Muscle of leg (tissue), 11 donors: ENCODE results near the gene SLC39A11. TPM values are rescaled to one million over a fixed set of nuclear protein-coding genes. Genes with fewer than 3 reads are reported as not detected.
A peak's percentile ranks its signal among the peaks of the same experiment; 100 is the strongest.

Source experiments
- DNase-seq: peaks from one replicate; pipeline ENCODE4 v3.0.0; 2013
- H3K27ac ChIP-seq: one replicate; pipeline ENCODE4 v1.5.1; 2013; ENCODE audit warnings: mild to moderate bottlenecking, low read length, control low read depth
- H3K27me3 ChIP-seq: one replicate; pipeline ENCODE4 v1.6.1; 2013; ENCODE audit warnings: low read length; ENCODE audit not compliant: control insufficient read depth, insufficient read depth
- H3K36me3 ChIP-seq: one replicate; pipeline ENCODE4 v1.6.1; 2013; ENCODE audit warnings: low read length; ENCODE audit not compliant: control insufficient read depth, insufficient read depth
- H3K4me1 ChIP-seq: one replicate; pipeline ENCODE4 v1.6.1; 2013; ENCODE audit warnings: low read length; ENCODE audit not compliant: control insufficient read depth, insufficient read depth
- H3K4me3 ChIP-seq: one replicate; pipeline ENCODE4 v1.5.1; 2013; ENCODE audit warnings: low read length, control low read depth
- H3K9me3 ChIP-seq: replicated peaks from 2 replicates; pipeline ENCODE4 v1.6.1; 2013; ENCODE audit warnings: low read depth, low read length; ENCODE audit not compliant: control insufficient read depth
- WGBS: methylation state at CpG from one replicate; pipeline ENCODE4 v1.1.5; 2013; ENCODE audit warnings: missing lambda C conversion rate; ENCODE audit not compliant: insufficient coverage; 5-methylcytosine and 5-hydroxymethylcytosine counted together
- polyA plus RNA-seq, 8 donors: library from polyadenylated mRNA; unstranded; fragments of 120-200 nt; gene quantifications; one replicate each; pipeline versions ENCODE4 v1.2.1 to v1.2.3, GENCODE V29; 2013; ENCODE audit warnings: inconsistent platforms in 1 of 8, low replicate concordance in 1 of 8; ENCODE audit not compliant: insufficient read length in 8 of 8, insufficient read depth in 1 of 8
- total RNA-seq: library from RNA; stranded (reverse); fragments of 120-200 nt; gene quantifications from one replicate; pipeline ENCODE4 v1.2.4, GENCODE V29; 2013

SLC39A11 gene
- total and polyA plus RNA-seq, 9 donors = 8.7 to 13.6 (median 10.0) TPM

- H3K9me3 ChIP-seq = no peaks in the 10 kb centered on the region
- no peaks in the 10 kb centered on the region for H3K36me3 ChIP-seq
- H3K4me3 ChIP-seq = no peak overlapping the region
- H3K4me1 ChIP-seq = no peaks in the 10 kb centered on the region
- WGBS = 100% methylated on average over 1 of the region's 5 CpGs
- DNase-seq = no peak
- no peaks in the 10 kb centered on the region for H3K27me3 ChIP-seq
- H3K27ac ChIP-seq = no peak overlapping the region
Observed at GRCh38 chr17:72852277-72852938, 240.1 kb downstream of the SLC39A11 start.

GRCh38 chr17:72850410-72851118, 241.9 kb downstream of the SLC39A11 start:
- DNase-seq = peak; percentile 28
- no peaks in the 10 kb centered on the region for H3K36me3 ChIP-seq
- H3K27me3 ChIP-seq = no peaks in the 10 kb centered on the region
- no peak overlapping the region for H3K27ac ChIP-seq
- WGBS = 29% methylated on average over 2 of the region's 10 CpGs
- H3K9me3 ChIP-seq = no peaks in the 10 kb centered on the region
- no peaks in the 10 kb centered on the region for H3K4me1 ChIP-seq
- H3K4me3 ChIP-seq = no peak overlapping the region

- H3K27ac ChIP-seq = no peak overlapping the region
- WGBS = no CpG with 5 or more reads among the region's 1 CpG
- H3K4me3 ChIP-seq = no peak overlapping the region
- H3K9me3 ChIP-seq = no peaks in the 10 kb centered on the region
- H3K36me3 ChIP-seq = no peaks in the 10 kb centered on the region
- no peaks in the 10 kb centered on the region for H3K4me1 ChIP-seq
- H3K27me3 ChIP-seq = no peaks in the 10 kb centered on the region
- DNase-seq = no peak
Observed at GRCh38 chr17:72846399-72846798, 246.1 kb downstream of the SLC39A11 start.

GRCh38 chr17:72843591-72843990, 248.9 kb downstream of the SLC39A11 start:
- no peak overlapping the region for H3K4me3 ChIP-seq
- H3K27me3 ChIP-seq = no peaks in the 10 kb centered on the region
- WGBS = 63% methylated on average over 6 of the region's 6 CpGs
- no peak overlapping the region for H3K27ac ChIP-seq
- H3K9me3 ChIP-seq = peaks cover 4% of the 10 kb centered on the region
- no peaks in the 10 kb centered on the region for H3K4me1 ChIP-seq
- H3K36me3 ChIP-seq = no peaks in the 10 kb centered on the region
- DNase-seq = no peak

GRCh38 chr17:72840019-72840418, 252.5 kb downstream of the SLC39A11 start:
- no peak overlapping the region for H3K27ac ChIP-seq
- H3K4me3 ChIP-seq = no peak overlapping the region
- DNase-seq = no peak
- H3K36me3 ChIP-seq = no peaks in the 10 kb centered on the region
- H3K27me3 ChIP-seq = no peaks in the 10 kb centered on the region
- H3K4me1 ChIP-seq = no peaks in the 10 kb centered on the region
- H3K9me3 ChIP-seq = peaks cover 4% of the 10 kb centered on the region

GRCh38 chr17:72839131-72839725, 253.3 kb downstream of the SLC39A11 start:
- no peak for DNase-seq
- peaks cover 4% of the 10 kb centered on the region for H3K9me3 ChIP-seq
- no peak overlapping the region for H3K4me3 ChIP-seq
- H3K36me3 ChIP-seq = no peaks in the 10 kb centered on the region
- no peak overlapping the region for H3K27ac ChIP-seq
- H3K27me3 ChIP-seq = no peaks in the 10 kb centered on the region
- no peaks in the 10 kb centered on the region for H3K4me1 ChIP-seq
- WGBS = 40% methylated on average over 1 of the region's 2 CpGs

- no CpG with 5 or more reads among the region's 5 CpGs for WGBS
- DNase-seq = no peak
- H3K36me3 ChIP-seq = no peaks in the 10 kb centered on the region
Observed at GRCh38 chr17:72838581-72838980, 253.9 kb downstream of the SLC39A11 start.

GRCh38 chr17:72838068-72838467, 254.4 kb downstream of the SLC39A11 start:
- no peaks in the 10 kb centered on the region for H3K36me3 ChIP-seq
- WGBS = 100% methylated on average over 1 of the region's 5 CpGs
- peaks cover 4% of the 10 kb centered on the region for H3K9me3 ChIP-seq
- no peaks in the 10 kb centered on the region for H3K27me3 ChIP-seq
- H3K4me1 ChIP-seq = no peaks in the 10 kb centered on the region
- no peak overlapping the region for H3K4me3 ChIP-seq
- H3K27ac ChIP-seq = no peak overlapping the region
- DNase-seq = no peak

More at GRCh38 chr17:72838581-72838980, 253.9 kb downstream of the SLC39A11 start:
- Histone ChIP-seq H3K9me3 (peaks cover 4% of the 10 kb centered on the region), H3K4me1 (no peaks in the 10 kb centered on the region), H3K27ac (no peak overlapping the region), H3K4me3 (no peak overlapping the region), H3K27me3 (no peaks in the 10 kb centered on the region)

- H3K4me1 ChIP-seq = no peaks in the 10 kb centered on the region
- H3K9me3 ChIP-seq = peaks cover 4% of the 10 kb centered on the region
- no peaks in the 10 kb centered on the region for H3K27me3 ChIP-seq
- H3K27ac ChIP-seq = no peak overlapping the region
- no CpG with 5 or more reads among the region's 1 CpG for WGBS
- no peak for DNase-seq
- no peaks in the 10 kb centered on the region for H3K36me3 ChIP-seq
- no peak overlapping the region for H3K4me3 ChIP-seq
Observed at GRCh38 chr17:72837335-72837734, 255.2 kb downstream of the SLC39A11 start.

GRCh38 chr17:72833128-72833765, 259.2 kb downstream of the SLC39A11 start:
- WGBS = no CpG with 5 or more reads among the region's 4 CpGs
- Histone ChIP-seq H3K4me3 (no peak overlapping the region), H3K27me3 (no peaks in the 10 kb centered on the region), H3K36me3 (no peaks in the 10 kb centered on the region), H3K9me3 (no peaks in the 10 kb centered on the region), H3K27ac (no peak overlapping the region), H3K4me1 (no peaks in the 10 kb centered on the region)
- no peak for DNase-seq
